DMS 273 (cell line): ENCODE measurements around the gene CIAPIN1.
"Not testable (repeated sequence)": the region's sequence is repeated elsewhere in the genome, so short reads cannot be mapped to it uniquely, and the experiment has no call there.

Experiments
- DNase-seq: peaks from one replicate; lab custom pipeline; 2025; ENCODE audit not compliant: unreplicated experiment; lab: John Stamatoyannopoulos, UW

The CIAPIN1 gene

DNA sequence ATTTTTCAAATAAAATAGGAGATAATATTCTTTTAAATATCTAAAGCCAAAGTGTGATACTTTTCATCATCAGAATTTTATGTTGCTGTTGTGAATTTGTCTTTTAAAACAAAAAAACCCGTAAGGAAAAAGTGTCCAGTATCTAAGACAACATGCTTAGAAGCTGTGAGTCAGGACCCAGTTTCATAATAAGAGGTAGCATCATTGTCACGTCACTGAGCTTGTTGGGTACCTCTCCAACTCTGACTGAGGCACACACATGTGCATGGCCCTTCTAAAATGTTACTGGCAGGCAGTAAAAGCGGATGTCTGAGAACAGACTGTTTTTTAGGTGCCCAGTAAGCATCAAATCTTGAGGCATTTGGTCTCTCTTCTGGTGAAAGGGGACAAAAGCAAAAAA lies 2.5 kb downstream of the CIAPIN1 start:
- DNase-seq, result no peak

GRCh38 chr16:57440551-57440950 lies 6.6 kb downstream of the CIAPIN1 start:
- DNase-seq, result not testable (repeated sequence)

- not testable (repeated sequence) for DNase-seq
Observed at GRCh38 chr16:57439947-57440346, 7.2 kb downstream of the CIAPIN1 start.

DNA sequence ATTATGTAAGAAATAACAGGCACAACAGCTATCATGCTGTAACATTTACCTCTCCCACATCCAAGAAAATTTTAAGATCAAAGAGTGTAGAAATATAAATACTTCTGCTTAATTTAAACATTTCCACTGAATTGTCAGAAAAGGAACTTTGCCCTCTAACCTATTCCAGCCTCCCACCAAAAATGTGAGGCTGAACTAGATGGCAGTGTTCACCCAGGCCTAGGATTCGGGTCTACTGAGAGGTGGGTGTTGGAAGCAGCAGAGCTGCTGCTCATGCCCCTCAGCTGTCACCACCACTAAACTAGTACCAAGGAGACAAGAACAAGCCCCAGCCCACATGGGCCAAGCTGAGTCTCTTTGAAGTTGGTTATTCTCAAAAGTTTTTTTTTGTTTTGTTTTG lies 11.3 kb downstream of the CIAPIN1 start:
- no peak for DNase-seq

DNA sequence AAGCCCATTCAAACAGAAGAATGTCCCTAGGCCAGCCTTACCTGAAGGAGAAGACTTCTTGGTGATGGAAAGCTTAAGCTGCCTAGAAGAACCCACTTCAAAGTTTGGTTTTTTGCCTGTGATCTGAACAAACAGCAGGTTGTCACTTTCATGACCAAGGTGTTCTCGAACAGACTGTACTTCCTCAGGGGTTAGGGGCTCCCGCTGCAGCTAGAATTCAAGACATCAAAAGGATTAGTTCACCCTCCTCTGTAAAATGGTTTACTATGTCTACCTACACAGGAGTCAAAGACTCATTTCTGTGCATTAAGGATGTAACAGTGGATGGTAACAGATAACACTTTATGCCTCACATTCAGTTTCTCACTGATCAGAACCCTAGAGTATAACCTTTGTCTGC lies 13.2 kb downstream of the CIAPIN1 start:
- DNase-seq, result no peak

- no peak for DNase-seq
Observed at GRCh38 chr16:57432989-57433388, 14.2 kb downstream of the CIAPIN1 start.

GRCh38 chr16:57432505-57432904 lies 14.7 kb downstream of the CIAPIN1 start:
- no peak for DNase-seq

DNA sequence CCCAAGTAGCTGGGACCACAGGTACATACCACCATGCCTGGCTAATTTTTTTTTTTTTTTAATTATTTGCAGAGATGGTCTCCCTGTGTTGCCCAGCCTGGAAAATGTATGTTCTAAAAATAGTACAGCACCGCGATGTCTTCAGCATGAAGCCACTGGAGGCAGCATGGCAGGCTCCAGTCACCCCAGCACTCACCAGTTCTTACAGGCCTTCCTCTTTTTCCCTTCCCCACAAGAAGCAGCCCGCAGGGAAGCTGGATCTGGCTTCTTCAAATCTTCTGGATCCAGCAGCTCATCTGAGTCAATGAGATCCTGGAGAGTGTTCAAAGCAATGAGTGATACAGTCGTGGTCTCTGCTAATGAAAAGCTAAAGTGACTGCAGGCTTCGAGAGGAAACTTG lies 16.2 kb downstream of the CIAPIN1 start:
- no peak for DNase-seq

GRCh38 chr16:57427824-57428223 lies 19.4 kb downstream of the CIAPIN1 start:
- no peak for DNase-seq

GRCh38 chr16:57427307-57427706 lies 19.9 kb downstream of the CIAPIN1 start:
- no peak for DNase-seq

DNA sequence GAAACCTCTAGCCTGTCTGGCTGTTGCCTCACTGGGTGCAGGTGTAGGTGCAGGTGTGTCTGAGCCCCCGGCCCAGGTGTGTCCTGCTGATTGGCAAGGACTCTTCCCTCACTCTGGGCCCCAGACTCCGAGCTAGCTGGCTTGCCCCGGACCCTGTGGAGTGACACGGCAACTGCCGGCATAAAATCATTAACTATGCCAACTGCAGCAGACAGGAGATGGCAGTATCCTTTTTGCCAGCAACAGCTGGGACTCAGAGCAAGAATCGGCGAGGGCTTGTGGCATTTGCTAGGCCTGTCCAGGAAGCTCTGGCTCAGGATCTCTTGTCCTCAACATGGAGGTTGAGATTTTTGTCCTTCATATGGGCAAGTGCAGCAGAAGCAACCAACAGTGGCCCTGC lies 20.8 kb downstream of the CIAPIN1 start:
- peak; percentile 20 for DNase-seq

- no peak for DNase-seq
Observed at GRCh38 chr16:57424583-57424982, 22.6 kb downstream of the CIAPIN1 start.

- DNase-seq, result no peak
Observed at GRCh38 chr16:57423152-57423551, 24.0 kb downstream of the CIAPIN1 start.

DNA sequence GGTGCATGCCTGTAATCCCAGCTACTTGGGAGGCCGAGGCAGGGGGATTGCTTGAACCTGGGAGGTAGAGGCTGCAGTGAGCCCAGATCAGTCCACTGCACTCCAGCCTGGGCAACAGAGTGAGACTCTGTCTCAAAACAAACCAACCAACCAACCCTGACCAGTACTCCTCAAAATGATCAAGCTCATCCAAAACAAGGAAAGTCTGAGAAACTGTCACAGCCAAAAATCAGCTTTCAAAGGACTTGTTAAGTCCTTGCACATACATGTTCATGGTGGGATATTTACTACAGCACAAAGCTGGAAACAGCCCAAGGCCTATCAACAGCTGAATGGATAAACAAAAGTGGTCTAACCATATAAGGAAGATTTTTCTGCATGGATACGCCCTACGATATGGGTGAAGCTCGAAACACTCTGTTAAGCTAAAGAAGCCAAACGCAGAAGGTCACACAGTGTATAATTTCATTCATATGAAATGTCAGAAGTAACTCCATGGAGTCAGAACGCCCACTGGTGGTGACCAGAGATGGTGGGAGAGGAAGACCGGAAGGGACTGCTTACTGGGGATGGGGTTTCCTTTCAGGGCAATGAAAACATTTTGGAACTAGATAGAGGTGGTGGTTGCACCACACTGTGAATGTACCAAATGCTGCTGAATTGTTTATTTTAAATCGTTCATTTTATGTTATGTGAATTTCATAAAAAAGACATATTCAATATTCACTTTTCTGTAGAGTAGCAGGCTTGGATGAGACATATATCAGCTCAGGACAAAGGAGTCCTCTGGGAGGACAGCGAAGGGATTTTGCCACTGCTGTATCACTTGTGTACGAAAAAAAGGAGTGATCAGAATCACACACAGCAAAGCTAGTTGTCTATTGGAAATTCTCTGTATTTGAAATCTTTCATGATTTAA lies 24.9 kb downstream of the CIAPIN1 start:
- DNase-seq, result peak; percentile 87

- no peak for DNase-seq
Observed at GRCh38 chr16:57419506-57419905, 27.7 kb downstream of the CIAPIN1 start.

- DNase-seq, result no peak
Observed at GRCh38 chr16:57416084-57416483, 31.1 kb downstream of the CIAPIN1 start.

DNA sequence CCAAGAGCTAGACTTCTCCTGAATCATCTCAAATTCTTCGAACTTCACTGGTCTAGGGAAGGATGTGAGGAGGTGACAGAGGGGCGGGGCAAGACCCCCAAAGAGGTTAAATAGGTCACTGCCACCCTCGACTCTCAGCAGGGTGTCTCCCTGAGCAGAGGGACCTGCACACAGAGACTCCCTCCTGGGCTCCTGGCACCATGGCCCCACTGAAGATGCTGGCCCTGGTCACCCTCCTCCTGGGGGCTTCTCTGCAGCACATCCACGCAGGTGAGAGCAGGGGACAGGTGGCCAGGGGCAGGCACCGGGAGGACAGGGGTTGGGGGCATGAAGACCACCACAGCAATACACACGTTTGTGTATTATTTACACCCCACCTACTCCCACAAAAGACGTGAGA lies 33.5 kb downstream of the CIAPIN1 start:
- no peak for DNase-seq

DNA sequence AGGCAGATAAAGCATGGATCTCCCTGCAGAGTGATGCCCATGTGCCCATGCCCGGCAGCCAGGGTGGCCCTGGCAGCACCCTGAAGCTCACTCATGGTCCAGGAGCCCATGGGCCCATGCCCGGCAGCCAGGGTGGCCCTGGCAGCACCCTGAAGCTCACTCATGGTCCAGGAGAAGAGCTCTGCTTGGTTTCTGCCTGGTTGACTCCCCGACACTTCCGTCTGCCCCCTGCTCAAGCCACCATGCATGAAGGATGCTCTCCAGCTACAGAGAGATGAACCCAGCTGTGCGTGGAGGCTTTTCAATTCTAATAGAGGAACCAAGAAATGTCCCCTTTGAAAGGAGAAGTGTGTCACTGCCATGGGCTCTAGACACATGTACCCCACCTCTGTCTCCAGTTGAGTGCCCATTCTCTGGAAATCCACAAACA lies 33.9 kb downstream of the CIAPIN1 start:
- DNase-seq, result no peak

DNA sequence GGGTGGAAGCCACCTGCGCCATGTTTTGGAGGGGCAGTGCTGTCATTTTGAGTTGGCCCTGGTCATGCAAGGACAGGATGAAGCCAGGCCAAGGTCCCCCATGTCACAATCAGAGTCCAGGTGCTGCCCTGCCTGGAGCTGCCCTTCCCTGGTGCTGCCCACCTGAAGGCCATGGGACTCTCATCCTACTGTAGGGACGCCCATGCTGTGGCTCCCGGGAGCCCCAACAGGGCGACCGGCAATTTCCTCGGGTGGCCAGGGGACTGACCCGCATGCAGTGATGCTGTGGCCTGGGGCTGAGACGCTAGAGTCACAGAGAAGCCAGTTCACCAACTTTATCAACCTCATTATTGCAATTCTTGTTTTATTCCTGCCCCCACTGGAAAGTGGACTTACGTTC lies 34.6 kb downstream of the CIAPIN1 start:
- DNase-seq, result no peak

GRCh38 chr16:57411362-57411976 lies 35.7 kb downstream of the CIAPIN1 start:
- DNase-seq, result no peak

DNA sequence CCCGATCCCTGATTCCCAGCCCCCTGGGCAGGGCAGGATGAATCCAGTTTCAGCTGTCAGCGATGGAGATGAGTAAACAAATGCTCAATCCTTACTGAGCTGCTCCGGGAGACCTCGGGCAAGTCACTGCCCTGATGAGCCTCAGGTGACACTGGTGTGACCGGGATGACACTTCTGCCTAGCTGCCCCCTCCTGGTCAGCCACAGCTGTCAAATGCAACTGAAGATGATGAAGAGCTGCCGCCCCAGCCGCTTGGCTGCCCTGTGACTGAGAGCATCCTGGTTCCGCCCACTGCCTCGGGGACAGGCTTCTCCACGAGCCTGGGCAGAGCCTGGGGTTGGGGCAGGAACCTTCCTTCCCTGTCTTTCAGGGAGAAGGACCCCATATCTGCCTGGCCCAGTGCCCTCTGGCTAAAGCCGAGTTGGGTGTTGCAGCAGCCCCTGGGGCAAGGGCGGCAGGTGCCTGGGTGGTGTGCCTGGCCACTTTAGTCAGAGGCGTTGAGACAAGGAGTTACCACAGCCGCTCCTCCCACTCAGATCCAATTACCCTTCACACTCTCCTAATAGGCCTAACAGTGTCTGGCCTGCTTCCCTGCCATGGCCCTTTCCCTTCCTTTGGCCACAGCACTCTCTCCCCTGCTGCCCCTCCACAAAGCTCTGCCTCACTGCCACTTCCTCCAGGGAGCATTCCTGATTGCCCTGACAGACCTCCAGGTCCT lies 37.2 kb downstream of the CIAPIN1 start:
- DNase-seq, result peak; percentile 29

DNA sequence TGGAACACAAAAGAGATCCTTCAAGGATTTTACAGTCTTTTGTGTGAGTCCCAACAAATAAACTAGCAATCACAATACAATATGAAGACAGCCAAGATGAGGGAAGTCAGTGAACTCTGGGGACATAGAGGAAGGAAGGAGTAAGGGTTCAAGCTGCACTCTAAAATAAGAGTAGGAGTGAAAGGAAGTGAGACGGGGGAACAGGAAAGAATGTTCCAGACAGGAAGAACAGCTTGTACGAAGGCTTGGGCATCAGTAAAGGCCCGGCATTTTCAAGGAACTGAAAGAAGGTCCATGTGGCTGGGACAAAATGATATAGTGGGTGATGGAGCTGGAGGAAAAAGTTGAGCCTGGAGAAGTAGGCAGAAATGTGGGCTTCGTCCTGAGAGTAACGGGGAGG lies 38.1 kb downstream of the CIAPIN1 start:
- DNase-seq, result no peak
